ENCODE measurements around the gene MCM6.

DNA sequence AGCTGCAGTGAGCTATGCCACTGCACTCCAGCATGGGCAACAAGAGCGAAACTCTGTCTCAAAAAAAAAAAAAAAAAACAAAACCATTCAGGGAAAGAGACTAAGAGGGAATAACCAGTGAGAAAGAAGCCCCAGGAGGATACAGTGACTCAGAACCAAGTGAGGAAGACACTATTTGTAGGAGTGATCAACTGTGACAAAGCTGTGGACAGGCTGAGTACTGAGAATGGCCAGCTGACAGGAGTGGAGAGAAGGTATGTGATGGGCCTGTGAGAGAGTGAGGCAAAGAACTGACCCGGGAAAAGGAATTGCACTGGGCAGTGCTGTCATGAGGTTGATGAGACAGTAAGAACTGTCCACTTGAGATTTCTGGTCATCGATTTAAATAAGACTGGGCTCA is 32.6 kb downstream of the MCM6 start:
- TF ChIP-seq SNAI2 (CRISPR knock-in tag; IDR thresholded peaks at IDR 0.05), result no peak
- no peak for TF ChIP-seq ZC3H10 (CRISPR knock-in tag; IDR thresholded peaks at IDR 0.05)
- TF ChIP-seq, protein P1, sequence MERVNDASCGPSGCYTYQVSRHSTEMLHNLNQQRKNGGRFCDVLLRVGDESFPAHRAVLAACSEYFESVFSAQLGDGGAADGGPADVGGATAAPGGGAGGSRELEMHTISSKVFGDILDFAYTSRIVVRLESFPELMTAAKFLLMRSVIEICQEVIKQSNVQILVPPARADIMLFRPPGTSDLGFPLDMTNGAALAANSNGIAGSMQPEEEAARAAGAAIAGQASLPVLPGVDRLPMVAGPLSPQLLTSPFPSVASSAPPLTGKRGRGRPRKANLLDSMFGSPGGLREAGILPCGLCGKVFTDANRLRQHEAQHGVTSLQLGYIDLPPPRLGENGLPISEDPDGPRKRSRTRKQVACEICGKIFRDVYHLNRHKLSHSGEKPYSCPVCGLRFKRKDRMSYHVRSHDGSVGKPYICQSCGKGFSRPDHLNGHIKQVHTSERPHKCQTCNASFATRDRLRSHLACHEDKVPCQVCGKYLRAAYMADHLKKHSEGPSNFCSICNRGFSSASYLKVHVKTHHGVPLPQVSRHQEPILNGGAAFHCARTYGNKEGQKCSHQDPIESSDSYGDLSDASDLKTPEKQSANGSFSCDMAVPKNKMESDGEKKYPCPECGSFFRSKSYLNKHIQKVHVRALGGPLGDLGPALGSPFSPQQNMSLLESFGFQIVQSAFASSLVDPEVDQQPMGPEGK (CRISPR knock-in tag; IDR thresholded peaks at IDR 0.05; ENCODE audit: borderline replicate concordance), result no peak
- no peak for TF ChIP-seq OSR1 (CRISPR knock-in tag; IDR thresholded peaks at IDR 0.05)
- TF ChIP-seq ZFP30 (CRISPR knock-in tag; IDR thresholded peaks at IDR 0.05), result no peak
- no peak for TF ChIP-seq ZNF565 (CRISPR knock-in tag; conservative IDR thresholded peaks at IDR 0.05; ENCODE audit: low read depth)
- TF ChIP-seq, protein P2, sequence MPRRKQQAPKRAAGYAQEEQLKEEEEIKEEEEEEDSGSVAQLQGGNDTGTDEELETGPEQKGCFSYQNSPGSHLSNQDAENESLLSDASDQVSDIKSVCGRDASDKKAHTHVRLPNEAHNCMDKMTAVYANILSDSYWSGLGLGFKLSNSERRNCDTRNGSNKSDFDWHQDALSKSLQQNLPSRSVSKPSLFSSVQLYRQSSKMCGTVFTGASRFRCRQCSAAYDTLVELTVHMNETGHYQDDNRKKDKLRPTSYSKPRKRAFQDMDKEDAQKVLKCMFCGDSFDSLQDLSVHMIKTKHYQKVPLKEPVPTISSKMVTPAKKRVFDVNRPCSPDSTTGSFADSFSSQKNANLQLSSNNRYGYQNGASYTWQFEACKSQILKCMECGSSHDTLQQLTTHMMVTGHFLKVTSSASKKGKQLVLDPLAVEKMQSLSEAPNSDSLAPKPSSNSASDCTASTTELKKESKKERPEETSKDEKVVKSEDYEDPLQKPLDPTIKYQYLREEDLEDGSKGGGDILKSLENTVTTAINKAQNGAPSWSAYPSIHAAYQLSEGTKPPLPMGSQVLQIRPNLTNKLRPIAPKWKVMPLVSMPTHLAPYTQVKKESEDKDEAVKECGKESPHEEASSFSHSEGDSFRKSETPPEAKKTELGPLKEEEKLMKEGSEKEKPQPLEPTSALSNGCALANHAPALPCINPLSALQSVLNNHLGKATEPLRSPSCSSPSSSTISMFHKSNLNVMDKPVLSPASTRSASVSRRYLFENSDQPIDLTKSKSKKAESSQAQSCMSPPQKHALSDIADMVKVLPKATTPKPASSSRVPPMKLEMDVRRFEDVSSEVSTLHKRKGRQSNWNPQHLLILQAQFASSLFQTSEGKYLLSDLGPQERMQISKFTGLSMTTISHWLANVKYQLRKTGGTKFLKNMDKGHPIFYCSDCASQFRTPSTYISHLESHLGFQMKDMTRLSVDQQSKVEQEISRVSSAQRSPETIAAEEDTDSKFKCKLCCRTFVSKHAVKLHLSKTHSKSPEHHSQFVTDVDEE (CRISPR knock-in tag; IDR thresholded peaks at IDR 0.05), result no peak
- no peak for TF ChIP-seq GLIS3 (CRISPR knock-in tag; IDR thresholded peaks at IDR 0.05)
- no peak for TF ChIP-seq TOX (CRISPR knock-in tag; IDR thresholded peaks at IDR 0.05; ENCODE audit: borderline replicate concordance)
